Activated naive CD4-positive, alpha-beta T cell treated with anti-CD3 and anti-CD28 coated beads, Interleukin-2, amount 50 U/mL, for 72 hours (primary cell): Measurements from ENCODE around the gene SIPA1L2. TPM values are rescaled to one million over a fixed set of nuclear protein-coding genes. Genes with fewer than 3 reads are reported as not detected.

Experiments used
- ATAC-seq, 2 donors: fragments of 150-1000 bp; cut with Tn5 transposase; 2 replicates each; pipeline ENCODE4 v1.10.0; 2021; ENCODE audit warnings: mild to moderate bottlenecking in 2 of 2, moderate library complexity in 2 of 2
- DNase-seq, 2 donors: peaks; one replicate each; pipeline ENCODE4 v3.0.0; 2021 to 2022; ENCODE audit warnings: low spot score in 2 of 2
- H3K27ac Mint-ChIP-seq, 2 donors: one replicate each; pipeline ENCODE4 v1.8.0; 2022; ENCODE audit warnings: mild to moderate bottlenecking in 2 of 2, mixed read lengths in 2 of 2
- H3K36me3 Mint-ChIP-seq, 2 donors: one replicate each; pipeline ENCODE4 v1.8.0; 2022; ENCODE audit warnings: mixed read lengths in 2 of 2
- H3K9me3 Mint-ChIP-seq, 2 donors: one replicate each; pipeline ENCODE4 v1.8.0; 2022; ENCODE audit warnings: mixed read lengths in 2 of 2
- total RNA-seq, 2 donors: library from RNA; stranded (reverse); gene quantifications; one replicate each; pipeline ENCODE4 v1.2.3, GENCODE V29; 2022

The SIPA1L2 gene
- total RNA-seq, 2 donors from 2014 or later, result 4.4 to 10.8 TPM

GRCh38 chr1:232655028-232655745, 25.3 kb upstream of the SIPA1L2 start:
- Mint-ChIP-seq H3K27ac (no peak overlapping the region), H3K9me3 (no peaks in the 10 kb centered on the region), H3K36me3 (no peaks in the 10 kb centered on the region)
- ATAC-seq (no peak), DNase-seq (no peak)

DNA sequence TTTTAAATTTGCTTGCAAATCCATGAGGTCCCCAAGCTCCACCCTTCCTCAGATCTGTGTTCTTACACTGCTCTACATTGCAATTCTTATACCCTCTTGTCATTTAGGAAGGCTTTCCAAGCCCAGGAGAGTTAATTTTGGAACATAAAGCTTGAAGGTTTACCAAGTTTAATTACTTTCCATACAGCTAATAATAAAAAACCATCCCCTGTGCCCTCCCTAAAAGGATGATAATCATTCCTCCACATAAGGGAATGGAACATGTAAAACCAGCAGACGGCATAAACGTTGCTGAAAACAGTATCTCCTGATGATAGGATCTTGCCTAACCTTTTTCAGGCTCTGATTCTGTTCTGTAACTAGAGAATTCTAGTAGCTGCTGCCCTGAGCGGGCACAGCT, 23.9 kb upstream of the SIPA1L2 start:
- Mint-ChIP-seq H3K9me3 (no peaks in the 10 kb centered on the region), H3K27ac (no peak overlapping the region), H3K36me3 (no peaks in the 10 kb centered on the region)
- no peak for ATAC-seq
- no peak for DNase-seq

GRCh38 chr1:232650845-232651244, 20.9 kb upstream of the SIPA1L2 start:
- H3K9me3 Mint-ChIP-seq, result no peaks in the 10 kb centered on the region

DNA sequence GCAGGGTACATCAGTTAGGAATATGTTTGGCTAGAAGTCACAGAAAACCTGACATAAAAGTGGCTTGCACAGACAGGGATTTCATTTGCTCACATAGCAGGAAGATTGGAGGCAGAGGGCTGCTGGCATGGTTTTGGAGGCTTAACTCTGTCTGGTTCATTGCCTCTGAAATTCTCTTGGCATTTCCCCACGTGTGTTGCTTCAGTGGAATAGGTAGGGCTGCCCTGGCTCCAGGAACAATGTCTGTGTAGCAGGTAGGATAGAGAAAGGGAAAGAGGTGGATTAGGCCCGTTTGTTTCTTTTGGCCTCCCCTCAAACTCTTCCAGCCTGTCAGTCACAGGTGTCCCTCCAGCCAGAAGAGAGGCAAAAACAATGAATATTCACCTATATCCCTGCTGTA, 20.5 kb upstream of the SIPA1L2 start:
- ATAC-seq (no peak), DNase-seq (no peak)
- Mint-ChIP-seq H3K36me3 (no peaks in the 10 kb centered on the region), H3K9me3 (no peaks in the 10 kb centered on the region), H3K27ac (no peak overlapping the region)

More at GRCh38 chr1:232650845-232651244, 20.9 kb upstream of the SIPA1L2 start:
- ATAC-seq (no peak), DNase-seq (no peak)
- Mint-ChIP-seq H3K36me3 (no peaks in the 10 kb centered on the region), H3K27ac (no peak overlapping the region)

GRCh38 chr1:232648316-232648715, 18.4 kb upstream of the SIPA1L2 start:
- Mint-ChIP-seq H3K27ac (no peak overlapping the region), H3K36me3 (no peaks in the 10 kb centered on the region), H3K9me3 (peaks cover 0 to 3% of the 10 kb centered on the region in 2 donors)
- no peak for ATAC-seq
- no peak for DNase-seq

DNA sequence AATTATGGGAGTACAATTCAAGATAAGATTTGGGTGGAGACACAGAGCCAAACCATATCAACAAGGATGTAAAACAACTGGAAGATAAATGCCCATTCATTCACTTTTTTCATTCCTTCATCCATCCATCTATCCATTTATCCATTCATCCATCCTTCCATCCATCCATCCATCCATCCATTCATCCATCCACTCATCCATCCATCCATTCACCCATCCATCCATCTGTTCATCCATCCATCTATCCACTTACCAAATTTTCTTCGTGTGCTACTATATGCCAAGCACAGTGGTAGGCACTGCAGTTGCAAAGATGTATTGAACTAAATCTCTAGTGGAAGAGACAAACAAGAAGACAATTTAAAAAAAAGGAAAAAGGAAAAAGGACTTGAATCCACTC, 14.3 kb upstream of the SIPA1L2 start:
- H3K27ac Mint-ChIP-seq, result no peak overlapping the region
- DNase-seq (no peak), ATAC-seq (no peak)
- H3K9me3 Mint-ChIP-seq, result peaks cover 0 to 3% of the 10 kb centered on the region in 2 donors
- H3K36me3 Mint-ChIP-seq, result no peaks in the 10 kb centered on the region

- no peak for ATAC-seq
- DNase-seq, result no peak
- Mint-ChIP-seq H3K36me3 (no peaks in the 10 kb centered on the region), H3K27ac (no peak overlapping the region), H3K9me3 (peaks cover 0 to 3% of the 10 kb centered on the region in 2 donors)
Observed at GRCh38 chr1:232643251-232643650, 13.3 kb upstream of the SIPA1L2 start.

- Mint-ChIP-seq H3K9me3 (peaks cover 0 to 3% of the 10 kb centered on the region in 2 donors), H3K27ac (no peak overlapping the region), H3K36me3 (no peaks in the 10 kb centered on the region)
- no peak for ATAC-seq
- DNase-seq, result no peak
Observed at GRCh38 chr1:232641507-232641906, 11.6 kb upstream of the SIPA1L2 start.

- H3K9me3 Mint-ChIP-seq, result no peaks in the 10 kb centered on the region
- ATAC-seq, result no peak
- H3K36me3 Mint-ChIP-seq, result no peaks in the 10 kb centered on the region
- H3K27ac Mint-ChIP-seq, result no peak overlapping the region
- no peak for DNase-seq
Observed at GRCh38 chr1:232636799-232637198, 6.9 kb upstream of the SIPA1L2 start.

DNA sequence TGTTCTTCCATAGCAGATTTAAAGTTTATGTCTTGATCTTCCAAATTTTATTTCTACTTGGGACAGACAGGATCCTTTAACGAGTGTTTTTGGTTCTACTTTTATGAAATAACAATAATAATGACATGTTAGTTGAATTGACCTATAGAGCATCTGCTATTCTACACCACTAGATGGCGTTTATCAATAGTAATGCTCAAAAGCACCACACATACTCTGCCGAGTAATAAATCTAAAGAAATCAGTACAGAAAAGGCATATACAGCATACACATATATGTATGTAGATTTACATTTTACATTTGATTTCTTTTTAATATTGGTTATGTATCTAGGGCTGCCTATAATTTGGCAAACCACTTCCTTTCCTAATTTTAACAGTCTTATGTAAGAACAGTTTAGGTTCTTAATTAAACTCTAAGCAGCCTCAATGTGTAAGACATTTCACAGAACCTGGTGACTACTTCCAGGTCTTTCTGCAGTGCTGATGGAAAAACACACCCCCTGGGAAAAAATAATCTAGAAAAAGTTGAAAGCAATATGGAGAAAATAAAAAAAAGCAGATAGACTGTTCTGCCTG, 5.9 kb upstream of the SIPA1L2 start:
- no peaks in the 10 kb centered on the region for H3K36me3 Mint-ChIP-seq
- DNase-seq (no peak), ATAC-seq (peak; percentile 67 to 75)
- no peaks in the 10 kb centered on the region for H3K9me3 Mint-ChIP-seq
- no peak overlapping the region for H3K27ac Mint-ChIP-seq

DNA sequence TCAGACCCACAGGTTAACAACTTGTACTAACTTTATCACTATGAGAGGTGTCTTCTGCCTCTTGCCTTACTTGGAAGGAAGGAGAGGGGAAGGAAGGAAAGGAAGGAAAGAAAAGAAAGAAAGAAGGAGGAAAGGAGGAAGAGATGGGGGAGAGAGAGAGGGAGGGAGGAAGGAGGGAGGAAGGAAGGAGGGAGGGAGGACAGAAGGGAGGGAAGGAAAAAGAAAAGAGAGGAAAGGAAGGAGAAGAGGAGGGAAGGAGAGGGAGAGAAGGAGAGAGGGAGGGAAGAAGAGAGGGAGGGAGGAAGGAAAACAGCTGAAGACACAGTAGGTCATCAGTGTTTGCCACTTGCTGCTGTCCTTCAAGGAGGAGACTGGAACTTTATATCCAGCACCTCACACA, 5.3 kb upstream of the SIPA1L2 start:
- ATAC-seq (no peak), DNase-seq (no peak)
- H3K9me3 Mint-ChIP-seq, result no peaks in the 10 kb centered on the region
- H3K27ac Mint-ChIP-seq, result no peak overlapping the region
- no peaks in the 10 kb centered on the region for H3K36me3 Mint-ChIP-seq

DNA sequence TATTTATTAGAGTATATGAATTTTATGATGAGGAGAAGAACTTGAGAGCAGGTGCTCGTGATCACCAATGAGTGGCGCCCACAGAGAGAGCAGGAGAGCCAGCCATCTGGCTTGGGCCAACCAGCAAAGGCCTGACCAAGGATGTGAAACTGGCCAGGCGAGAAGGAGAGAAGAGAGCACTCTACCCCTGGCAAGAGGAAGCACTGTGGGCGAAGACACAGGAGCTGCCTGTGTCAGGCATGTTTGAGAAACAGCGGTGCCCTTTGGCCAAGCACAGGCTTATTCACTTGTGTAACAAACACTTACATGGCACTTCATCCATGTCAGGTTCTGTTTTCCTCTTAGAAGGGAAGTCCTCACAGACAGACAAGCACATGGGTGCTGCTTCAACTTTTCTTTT, 4.2 kb upstream of the SIPA1L2 start:
- H3K27ac Mint-ChIP-seq, result no peak overlapping the region
- no peaks in the 10 kb centered on the region for H3K36me3 Mint-ChIP-seq
- no peak for ATAC-seq
- H3K9me3 Mint-ChIP-seq, result no peaks in the 10 kb centered on the region
- no peak for DNase-seq

- Mint-ChIP-seq H3K36me3 (no peaks in the 10 kb centered on the region), H3K27ac (peak overlapping the region in 1 of 2 donors; percentile 35), H3K9me3 (no peaks in the 10 kb centered on the region)
- no peak for DNase-seq
- ATAC-seq, result no peak
Observed at GRCh38 chr1:232630894-232631195, 912 bp upstream of the SIPA1L2 start.

DNA sequence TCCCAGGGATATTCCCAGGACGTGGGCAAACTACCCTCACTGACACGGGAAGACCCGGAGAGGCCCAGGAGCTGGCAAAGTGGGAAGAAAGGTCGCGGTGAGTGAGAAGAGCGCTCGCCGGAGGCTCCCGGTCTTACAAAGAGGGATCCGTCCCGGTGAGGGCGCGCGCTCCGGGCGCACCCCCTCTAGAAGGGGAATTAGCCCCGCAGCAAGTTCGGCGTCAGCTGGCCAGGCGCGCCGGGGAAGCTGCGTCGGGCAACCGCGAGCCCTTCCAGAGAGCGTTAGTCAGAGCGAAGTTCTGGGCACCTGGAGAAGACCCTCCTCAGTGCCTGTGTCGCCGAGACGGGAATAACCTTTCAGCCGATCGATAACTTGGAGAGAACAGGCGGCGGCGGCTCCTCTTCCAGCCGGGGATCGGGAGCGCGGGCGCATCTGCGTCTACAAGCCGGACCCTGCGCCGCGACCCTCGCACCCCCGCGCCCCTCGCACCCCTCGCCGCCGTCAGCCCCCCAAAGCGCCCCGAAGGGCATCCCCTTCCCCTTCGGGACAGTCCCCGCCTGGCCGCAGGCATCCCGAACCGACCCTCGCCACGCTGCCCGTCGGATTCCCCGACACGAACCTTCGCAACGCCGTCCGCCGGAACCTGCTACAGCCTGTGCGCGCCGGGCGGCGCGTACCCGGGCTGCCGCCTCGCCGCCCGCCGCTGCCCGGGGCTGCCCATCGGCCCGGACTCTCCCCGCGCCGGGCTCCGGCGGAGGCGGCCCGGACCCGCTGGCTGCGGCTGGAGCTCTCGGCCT, 485 bp downstream of the SIPA1L2 start:
- ATAC-seq, result peak; percentile 50 to 59

GRCh38 chr1:232628335-232629249, 1.3 kb downstream of the SIPA1L2 start:
- no peaks in the 10 kb centered on the region for H3K9me3 Mint-ChIP-seq
- DNase-seq, result no peak
- peak in 1 of 2 donors; percentile 3 for ATAC-seq
- no peaks in the 10 kb centered on the region for H3K36me3 Mint-ChIP-seq
- peak overlapping the region; percentile 46 to 82 for H3K27ac Mint-ChIP-seq

More for the DNA sequence above, 485 bp downstream of the SIPA1L2 start:
- H3K36me3 Mint-ChIP-seq, result no peaks in the 10 kb centered on the region
- DNase-seq, result peak; percentile 19 to 60
- H3K9me3 Mint-ChIP-seq, result no peaks in the 10 kb centered on the region
- peak overlapping the region; percentile 46 to 82 for H3K27ac Mint-ChIP-seq

DNA sequence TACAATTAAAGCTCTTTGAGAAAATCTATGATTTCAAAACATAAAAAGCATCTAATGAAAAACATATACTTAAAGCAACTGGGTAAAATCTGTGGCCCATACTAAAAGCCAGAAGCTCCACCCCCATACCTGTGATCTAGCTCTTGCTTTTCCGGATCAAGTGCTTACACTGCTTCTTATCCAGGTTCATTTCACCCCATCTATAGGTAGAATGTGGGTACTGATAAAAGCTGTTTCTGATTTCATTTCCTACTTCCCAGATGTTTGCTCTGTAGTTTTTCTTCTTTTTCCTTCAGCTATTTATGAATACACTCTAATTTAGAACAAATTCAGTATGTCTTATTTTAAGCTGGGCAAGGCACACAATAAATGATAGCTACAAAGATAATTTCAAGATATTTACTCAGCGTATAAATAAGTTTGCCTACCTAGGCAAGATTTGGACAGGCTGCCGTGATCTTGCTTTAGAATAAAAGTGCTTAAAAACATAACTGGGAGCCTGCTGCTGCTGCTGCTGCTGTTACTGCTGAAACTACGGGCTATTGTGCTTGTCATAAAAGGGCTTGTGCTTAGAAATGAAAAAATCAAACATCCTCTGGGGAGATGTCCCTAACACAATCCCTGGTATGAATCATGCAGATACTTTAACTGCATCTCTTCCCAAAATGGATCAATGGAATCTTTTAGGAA, 2.1 kb downstream of the SIPA1L2 start:
- Mint-ChIP-seq H3K9me3 (no peaks in the 10 kb centered on the region), H3K36me3 (no peaks in the 10 kb centered on the region), H3K27ac (no peak overlapping the region)
- DNase-seq (no peak), ATAC-seq (no peak)
